Kidney epithelial cell (primary cell): Measurements from ENCODE around the gene RAD21L1. TPM values are rescaled to one million over a fixed set of nuclear protein-coding genes. Genes with fewer than 3 reads are reported as not detected.
A peak's percentile ranks its signal among the peaks of the same experiment; 100 is the strongest.

ENCODE experiments used
- DNase-seq: peaks from one replicate; pipeline ENCODE4 v3.0.0-alpha.2; 2010; ENCODE audit warnings: low read depth
- H3K27me3 ChIP-seq: 2 replicates; pipeline ENCODE4 v1.6.0; 2011; ENCODE audit warnings: low read length; ENCODE audit not compliant: control insufficient read depth, insufficient read depth
- H3K36me3 ChIP-seq: 2 replicates; pipeline ENCODE4 v1.5.1; 2011; ENCODE audit warnings: low read length; ENCODE audit not compliant: control insufficient read depth, insufficient read depth
- H3K4me3 ChIP-seq: 2 replicates; pipeline ENCODE4 v1.5.1; 2011; ENCODE audit warnings: low read depth, mild to moderate bottlenecking, control low read depth, low read length
- total RNA-seq: library from RNA; depleted of rRNA; stranded (reverse); fragments of >200 nt; gene quantifications from 2 replicates; pipeline ENCODE4 v1.2.3, GENCODE V29; 2015
- TF ChIP-seq, protein P1 (sequence below): IDR thresholded peaks from 2 replicates; pipeline ENCODE4 v1.5.1; 2011; ENCODE audit warnings: mild to moderate bottlenecking, moderate library complexity, low read length, control low read depth, inconsistent platforms; ENCODE audit not compliant: insufficient read depth, poor library complexity, severe bottlenecking

The RAD21L1 gene
- total RNA-seq, 1 donor from 2014 or later: not detected

DNA sequence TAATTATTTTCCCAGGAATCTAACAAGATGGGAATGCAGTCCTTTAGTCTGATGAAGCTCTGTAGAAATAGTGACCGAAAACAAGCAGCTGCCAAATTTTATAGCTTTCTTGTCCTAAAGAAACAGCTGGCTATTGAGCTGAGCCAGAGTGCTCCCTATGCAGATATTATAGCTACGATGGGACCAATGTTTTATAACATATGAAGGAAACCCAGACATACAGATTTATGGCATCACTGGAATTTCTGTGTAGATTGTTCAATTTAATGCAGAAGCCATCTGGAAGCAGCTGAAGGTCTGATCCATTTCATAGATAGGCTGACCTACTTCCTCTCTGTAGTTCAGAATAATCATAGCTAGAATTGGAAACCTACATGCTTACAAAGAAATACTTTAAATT, 28.4 kb downstream of the RAD21L1 start:
- Histone ChIP-seq H3K27me3 (no peaks in the 10 kb centered on the region), H3K4me3 (no peak overlapping the region), H3K36me3 (no peaks in the 10 kb centered on the region)
- no peak for DNase-seq
- TF ChIP-seq, protein P1, sequence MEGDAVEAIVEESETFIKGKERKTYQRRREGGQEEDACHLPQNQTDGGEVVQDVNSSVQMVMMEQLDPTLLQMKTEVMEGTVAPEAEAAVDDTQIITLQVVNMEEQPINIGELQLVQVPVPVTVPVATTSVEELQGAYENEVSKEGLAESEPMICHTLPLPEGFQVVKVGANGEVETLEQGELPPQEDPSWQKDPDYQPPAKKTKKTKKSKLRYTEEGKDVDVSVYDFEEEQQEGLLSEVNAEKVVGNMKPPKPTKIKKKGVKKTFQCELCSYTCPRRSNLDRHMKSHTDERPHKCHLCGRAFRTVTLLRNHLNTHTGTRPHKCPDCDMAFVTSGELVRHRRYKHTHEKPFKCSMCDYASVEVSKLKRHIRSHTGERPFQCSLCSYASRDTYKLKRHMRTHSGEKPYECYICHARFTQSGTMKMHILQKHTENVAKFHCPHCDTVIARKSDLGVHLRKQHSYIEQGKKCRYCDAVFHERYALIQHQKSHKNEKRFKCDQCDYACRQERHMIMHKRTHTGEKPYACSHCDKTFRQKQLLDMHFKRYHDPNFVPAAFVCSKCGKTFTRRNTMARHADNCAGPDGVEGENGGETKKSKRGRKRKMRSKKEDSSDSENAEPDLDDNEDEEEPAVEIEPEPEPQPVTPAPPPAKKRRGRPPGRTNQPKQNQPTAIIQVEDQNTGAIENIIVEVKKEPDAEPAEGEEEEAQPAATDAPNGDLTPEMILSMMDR: no peak

DNA sequence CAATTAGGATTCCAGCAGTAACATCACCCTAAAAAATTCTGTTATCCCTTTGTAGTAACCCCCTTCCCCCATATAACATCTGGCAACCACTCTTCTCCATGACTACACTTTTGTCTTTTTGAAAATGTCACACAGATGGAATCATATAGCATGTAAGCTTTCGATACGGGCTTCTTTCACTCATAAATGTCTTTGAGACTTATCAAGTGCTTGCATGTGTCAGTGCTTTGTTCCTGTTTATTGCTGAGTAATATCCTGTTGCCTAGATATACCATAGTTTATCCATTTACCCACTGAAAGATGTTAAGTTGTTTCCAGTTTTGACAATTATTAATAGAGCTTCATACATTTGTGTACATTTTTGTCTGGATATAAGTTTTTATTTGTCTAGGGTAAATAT, 29.8 kb downstream of the RAD21L1 start:
- DNase-seq: no peak
- Histone ChIP-seq H3K27me3 (no peaks in the 10 kb centered on the region), H3K36me3 (no peaks in the 10 kb centered on the region), H3K4me3 (no peak overlapping the region)
- TF ChIP-seq, protein P1: no peak

DNA sequence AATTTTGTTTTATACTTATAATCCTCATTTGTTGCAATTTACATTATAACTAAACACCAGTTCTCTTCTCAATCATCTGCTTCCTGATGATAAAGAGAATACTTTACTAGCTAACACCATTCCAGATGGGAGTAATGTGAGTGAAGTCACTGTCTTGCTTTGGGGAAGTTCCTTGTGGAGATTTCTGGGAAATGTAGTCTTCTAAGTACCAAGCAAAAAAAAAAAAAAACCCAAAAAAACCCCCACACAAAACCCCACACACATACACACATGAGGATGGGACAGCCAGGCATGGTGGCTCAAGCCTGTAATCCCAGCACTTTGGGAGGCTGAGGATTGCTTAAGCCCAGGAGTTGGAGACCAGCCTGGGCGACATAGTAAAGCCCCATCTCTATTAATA, 38.0 kb downstream of the RAD21L1 start:
- TF ChIP-seq, protein P1: no peak
- H3K4me3 ChIP-seq: no peak overlapping the region
- H3K36me3 ChIP-seq: no peaks in the 10 kb centered on the region
- no peak for DNase-seq
- no peaks in the 10 kb centered on the region for H3K27me3 ChIP-seq

DNA sequence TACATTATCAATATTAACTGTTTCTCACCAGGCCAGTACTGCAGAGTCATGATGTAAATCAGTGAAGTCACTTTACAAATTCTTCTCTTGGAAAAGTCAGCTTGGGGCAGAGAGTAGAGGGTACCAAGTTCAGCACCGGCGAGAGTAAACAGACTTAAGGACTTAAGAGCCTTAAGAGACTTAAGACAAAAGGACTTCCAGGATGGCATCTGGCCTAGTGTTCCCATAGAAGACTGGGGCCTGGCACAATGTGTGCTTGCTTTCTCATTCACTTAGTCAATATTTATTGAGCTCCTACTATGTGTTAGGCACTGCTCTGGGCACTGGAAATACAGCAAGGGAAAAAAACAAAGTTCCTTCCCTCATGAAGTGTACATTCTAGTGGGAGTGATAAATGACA, 38.9 kb downstream of the RAD21L1 start:
- TF ChIP-seq, protein P1: no peak
- DNase-seq: no peak

DNA sequence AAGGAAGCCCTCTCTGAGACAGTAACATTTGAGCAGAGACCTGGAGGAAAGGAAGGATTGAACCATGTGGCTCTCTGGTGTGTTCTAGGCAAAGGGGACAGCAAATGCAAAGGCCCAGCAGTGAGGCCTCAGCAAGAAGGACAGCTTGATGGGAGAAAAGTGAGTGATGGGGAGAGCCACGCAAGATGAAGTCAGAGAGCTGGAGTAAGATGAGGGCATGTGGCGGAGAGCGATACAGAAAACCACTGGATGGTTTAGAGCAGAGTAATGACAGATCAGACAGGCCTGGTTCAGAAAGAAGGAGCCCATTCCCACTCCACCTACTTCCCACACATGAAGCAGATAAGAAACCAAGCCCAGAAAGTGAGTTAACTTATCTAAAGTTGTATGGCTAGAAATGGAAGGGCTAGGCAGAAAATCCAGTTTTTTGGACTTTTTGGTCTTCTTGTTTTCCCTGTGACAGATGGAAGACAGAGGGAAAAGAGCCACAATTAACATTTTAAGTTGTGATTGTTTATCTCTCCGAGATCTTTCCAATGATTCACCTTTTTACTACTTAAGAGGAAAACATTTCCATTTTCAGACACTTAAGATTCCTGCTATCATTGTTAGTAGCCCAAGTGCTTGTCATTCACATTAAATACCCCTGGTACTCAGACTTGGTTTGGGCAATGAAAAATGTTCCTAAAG, 39.5 kb downstream of the RAD21L1 start:
- TF ChIP-seq, protein P1: no peak
- H3K4me3 ChIP-seq: peak overlapping the region; percentile 84
- no peaks in the 10 kb centered on the region for H3K27me3 ChIP-seq
- no peaks in the 10 kb centered on the region for H3K36me3 ChIP-seq
- no peak for DNase-seq

More for the DNA sequence above, 38.9 kb downstream of the RAD21L1 start:
- H3K36me3 ChIP-seq: no peaks in the 10 kb centered on the region
- H3K4me3 ChIP-seq: no peak overlapping the region
- H3K27me3 ChIP-seq: no peaks in the 10 kb centered on the region

DNA sequence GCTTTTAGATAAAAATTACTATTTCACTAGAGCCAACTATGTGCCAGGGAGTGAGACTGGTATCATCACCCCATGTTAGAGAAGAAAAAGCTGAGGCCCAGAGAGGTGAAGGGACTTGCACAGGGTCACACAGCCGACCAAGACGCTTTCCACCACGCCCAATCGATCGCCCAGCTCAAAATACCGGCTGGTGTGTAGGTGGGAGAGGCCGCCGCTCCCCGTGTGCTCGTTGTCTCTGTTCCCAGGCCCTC, 40.0 kb downstream of the RAD21L1 start:
- TF ChIP-seq, protein P1: no peak
- DNase-seq: no peak
- H3K4me3 ChIP-seq: peak overlapping the region; percentile 84
- no peaks in the 10 kb centered on the region for H3K36me3 ChIP-seq
- no peaks in the 10 kb centered on the region for H3K27me3 ChIP-seq
